SW 1271 (cell line): Measurements from ENCODE around the gene KCNJ18.
A peak's percentile ranks its signal among the peaks of the same experiment; 100 is the strongest.
"Not testable (repeated sequence)": the region's sequence is repeated elsewhere in the genome, so short reads cannot be mapped to it uniquely, and the experiment has no call there.

Source experiments
- DNase-seq, 2 experiments: peaks; one replicate each; lab custom pipeline; 2025; lab: John Stamatoyannopoulos, UW

KCNJ18 gene

DNA sequence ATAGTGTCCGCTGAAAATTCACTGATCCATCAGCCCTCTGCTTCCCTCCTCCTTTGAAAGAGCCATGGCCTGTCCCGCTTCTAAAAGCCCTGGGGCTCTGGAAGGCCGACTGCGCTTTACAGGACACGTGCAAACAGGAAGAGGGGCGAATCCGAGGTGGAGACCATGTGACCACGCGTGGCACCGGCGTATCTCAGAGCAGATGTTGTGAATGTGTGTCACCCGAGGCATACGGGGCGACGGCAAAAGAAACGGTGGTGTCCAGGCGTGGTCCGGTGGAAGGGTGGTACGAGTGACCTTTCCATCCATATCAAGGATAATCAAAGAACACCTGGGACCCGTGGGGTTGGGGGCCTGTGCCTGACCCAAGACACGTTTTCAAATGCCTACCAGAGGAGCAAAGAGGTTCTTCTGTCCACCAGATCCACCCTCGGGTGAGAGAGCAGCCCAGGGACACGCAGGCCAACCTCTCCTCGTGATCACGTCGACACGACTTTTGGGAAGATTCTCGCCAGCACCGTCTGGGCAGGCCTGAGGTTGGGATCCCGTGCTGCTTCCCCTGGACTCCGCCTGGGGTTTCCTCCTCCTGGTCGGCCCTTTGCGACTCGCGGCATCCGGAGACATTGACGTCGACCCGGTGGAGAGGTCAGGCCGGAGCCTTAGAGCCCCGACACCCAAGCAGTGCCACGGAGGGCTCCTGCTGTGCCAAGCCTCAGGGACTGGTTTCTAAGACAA, 7.1 kb upstream of the KCNJ18 start:
- DNase-seq = not testable (repeated sequence)

DNA sequence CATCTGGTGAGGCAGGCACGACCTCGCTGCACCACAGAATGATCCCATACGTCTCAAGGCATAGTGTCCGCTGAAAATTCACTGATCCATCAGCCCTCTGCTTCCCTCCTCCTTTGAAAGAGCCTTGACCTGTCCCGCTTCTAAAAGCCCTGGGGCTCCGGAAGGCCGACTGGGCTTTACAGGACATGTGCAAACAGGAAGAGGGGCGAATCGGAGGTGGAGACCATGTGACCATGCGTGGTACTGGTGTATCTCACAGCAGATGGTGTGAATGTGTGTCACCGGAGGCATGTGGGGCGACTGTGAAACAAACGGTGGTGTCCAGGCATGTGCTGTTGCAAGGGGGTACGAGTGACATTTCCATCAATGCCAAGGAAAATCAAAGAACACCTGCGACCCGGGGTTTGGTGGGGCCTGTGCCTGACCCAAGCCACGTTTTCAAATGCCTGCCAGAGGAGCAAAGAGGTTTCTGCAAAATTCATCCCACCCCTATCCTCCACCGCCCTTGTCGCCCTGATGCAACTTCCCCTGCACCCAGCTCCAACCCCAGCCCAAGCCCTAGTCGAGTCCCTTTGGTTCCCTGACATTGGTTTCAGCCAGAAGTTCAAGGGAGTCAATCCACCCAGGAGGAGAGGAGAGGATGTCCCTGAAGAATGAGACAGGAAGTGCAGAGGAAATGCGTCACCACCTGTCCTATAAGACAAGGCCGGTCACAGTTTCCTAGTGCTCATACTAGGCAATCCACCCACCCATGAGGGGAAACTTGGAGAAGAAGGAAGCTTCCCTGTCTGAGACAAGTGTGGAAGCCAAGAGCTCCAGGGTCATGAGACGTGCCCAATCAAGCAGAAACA, 5.9 kb upstream of the KCNJ18 start:
- DNase-seq = no peak

DNA sequence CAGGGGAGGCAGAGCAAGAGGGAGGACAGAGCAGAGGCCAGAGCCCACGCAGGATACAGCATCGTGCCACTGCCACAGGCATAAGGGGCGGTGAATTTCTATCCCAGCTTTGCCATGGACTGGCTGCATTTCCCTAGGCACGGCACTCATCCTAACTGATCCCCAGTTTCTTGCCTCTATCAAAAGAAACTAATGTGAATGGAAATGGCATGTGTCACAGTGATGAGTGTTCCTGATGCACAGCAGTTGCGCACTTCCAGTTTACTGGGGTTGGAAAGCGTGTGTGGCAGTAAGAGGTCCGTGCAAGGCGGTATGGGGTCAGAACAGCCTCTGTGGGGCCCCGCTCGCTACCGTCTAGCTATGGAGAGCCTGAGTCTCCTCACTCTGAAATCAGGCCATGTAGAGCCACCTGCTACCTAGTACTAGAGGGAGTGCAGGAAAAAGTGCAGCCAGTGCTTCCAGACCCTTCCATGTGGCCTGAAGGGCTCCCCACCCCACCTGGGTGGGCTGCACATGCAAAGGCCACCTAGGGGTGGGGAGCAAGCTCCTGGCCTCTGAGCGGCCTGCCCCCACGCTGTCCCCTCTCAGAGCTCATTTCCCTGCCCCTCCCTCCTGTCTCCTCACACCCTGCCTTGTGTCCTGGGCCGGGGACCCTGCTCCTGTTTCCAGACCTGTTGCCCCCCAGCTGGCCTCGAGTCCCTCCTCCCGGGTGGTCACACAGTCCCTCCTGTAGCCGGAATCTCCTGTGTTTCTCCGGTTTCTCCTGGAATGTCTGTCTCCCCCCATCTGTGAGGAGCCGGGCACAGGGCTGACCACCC, 5.0 kb upstream of the KCNJ18 start:
- DNase-seq = no peak

DNA sequence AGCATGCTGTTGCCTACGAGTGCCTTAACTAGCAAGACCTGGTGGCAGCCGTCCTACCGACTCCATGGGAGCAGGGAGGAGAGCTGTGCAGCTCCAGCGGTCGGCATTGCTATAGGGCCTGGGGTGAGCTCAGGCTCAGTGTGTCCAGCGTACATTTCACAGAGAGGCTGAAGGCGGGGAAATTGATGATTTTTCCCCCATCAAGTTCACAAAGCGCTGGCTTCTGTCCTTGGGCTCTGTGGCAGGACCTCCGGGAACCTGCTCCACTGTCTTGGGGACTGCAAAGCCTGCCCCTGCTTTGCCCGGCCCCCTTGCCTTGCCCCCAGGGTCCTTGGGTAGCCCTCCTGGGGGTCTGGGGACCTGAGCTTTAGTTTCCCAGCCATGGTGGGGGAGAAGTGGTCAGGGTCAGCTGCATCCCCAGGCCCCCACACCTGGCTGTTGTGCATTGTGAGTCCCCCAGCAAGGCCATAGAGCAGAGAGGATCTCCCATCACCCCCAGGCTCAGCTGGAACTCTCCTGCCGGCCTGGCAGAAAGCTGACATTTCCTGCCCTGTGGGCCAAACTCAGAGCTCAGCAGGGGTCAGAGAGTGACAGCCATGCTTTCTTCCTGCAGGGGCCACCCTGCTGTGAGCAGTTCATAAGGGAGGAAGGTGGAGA, 3.9 kb upstream of the KCNJ18 start:
- DNase-seq = no peak

DNA sequence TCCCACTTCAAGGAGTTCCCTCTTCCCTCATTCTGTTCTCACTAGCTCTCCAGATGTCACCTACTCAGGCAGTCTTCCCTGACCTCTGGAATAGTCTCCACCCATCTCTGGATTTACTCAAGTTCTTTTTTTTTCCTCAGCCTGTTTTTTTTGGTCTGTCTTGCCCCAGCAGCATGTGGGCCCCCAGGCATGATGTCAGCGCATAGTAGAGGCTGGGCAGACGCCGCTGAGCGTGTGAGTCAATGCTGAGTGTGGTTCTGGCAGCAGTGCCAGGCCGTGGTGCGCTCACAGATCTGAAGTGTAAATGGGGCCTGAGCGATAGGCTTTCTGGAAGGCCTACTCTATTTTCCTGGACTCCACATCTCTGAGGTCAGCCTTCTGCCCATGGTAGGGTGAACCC, 2.7 kb upstream of the KCNJ18 start:
- DNase-seq = peak; percentile 67 to 75

DNA sequence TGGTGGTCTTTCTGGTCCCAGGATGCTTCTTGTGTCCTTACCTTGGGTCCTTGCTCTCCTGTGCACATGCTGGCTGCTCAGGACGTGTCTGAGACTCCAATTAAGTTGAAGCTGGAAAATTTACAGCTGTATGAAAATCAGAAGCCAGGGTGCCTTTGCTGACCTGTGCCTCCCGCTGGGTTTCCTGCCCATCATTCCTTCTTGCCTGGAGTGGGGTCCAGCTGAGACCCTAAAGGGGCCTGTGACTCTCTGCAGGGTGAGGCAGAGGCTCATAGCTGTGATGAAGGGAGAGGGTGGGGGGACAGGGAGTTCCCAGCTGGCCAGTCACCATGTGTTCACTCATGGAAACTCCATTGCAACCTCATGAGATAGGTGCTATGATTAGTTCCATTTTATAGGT, 1.5 kb upstream of the KCNJ18 start:
- DNase-seq = not testable (repeated sequence)

DNA sequence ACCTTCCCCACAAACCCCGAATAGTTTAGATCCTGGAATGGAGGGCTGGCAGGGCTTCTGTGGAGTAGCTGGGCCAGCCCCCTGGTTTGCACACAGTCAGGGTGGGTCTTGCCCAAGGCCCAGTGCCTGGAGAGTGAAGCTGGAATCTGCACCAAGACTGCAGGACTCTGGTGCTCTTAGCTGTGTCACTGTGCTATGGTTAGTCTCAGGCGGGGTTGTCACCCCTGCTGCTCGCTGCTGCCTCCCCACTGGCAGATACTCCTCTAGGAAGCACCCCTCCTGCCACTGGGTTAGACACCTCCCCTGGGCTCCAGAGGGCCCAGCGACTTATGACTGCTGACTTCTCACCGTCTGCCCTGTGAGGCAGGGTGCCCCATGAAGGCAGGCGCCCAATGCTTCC, 842 bp upstream of the KCNJ18 start:
- DNase-seq = not testable (repeated sequence)

DNA sequence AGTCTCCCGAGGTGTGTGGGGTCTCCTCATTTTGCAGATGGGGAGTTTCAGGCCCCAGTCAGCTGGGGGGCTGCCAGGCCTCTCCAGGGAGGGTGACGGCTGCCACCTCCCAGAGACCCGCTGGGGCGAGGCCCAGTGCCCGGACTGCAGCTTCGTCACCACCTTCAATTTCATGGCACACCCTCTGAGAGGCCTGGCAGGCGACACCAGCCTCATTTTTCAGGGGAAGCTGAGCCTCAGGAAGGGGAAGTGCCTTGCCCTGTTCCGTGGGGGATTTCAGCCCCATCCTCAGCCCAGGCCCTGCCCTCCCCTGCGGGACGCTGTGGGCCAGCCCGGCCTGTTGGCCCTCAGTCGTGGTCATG, 362 bp downstream of the KCNJ18 start:
- DNase-seq = not testable (repeated sequence)

DNA sequence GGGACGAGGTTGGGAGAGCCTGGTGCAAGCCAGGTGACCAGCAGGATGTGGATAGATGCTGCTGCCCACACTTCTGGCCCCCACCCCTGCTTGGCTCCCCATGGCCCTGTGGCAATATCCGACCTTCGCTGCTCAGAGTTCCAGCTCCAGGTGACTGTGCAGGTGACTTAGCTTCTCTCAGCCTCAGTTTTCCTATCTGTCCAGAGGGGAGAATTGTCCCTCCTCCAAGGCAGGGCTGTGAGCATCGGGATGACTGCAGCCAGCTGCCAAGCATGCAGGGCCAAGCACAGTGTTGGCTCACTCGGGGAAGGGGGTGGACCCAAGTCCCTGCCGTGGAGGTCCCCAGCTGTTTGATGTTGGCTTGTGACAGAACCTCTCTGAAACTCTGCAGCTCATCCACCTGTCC, 1.1 kb downstream of the KCNJ18 start:
- not testable (repeated sequence) for DNase-seq

DNA sequence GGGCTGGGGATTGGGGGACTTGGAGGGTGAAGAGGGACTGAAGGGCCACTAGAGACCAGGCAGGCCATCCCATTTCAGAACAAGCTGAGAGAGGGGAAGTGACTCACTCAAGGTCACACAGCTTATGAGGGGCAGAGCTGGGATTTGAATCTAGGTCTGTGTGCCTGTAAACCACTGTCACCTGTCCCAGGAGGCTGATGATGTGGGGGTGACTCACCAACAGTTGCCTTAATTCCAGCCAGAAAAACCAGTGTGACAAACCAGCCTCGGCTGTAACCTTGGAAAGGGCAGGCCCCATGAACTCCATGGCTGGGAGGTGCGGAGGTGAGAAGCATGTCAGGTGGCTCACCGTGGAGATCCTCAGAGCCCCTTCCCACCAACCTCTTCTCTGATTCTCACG, 1.6 kb downstream of the KCNJ18 start:
- not testable (repeated sequence) for DNase-seq

DNA sequence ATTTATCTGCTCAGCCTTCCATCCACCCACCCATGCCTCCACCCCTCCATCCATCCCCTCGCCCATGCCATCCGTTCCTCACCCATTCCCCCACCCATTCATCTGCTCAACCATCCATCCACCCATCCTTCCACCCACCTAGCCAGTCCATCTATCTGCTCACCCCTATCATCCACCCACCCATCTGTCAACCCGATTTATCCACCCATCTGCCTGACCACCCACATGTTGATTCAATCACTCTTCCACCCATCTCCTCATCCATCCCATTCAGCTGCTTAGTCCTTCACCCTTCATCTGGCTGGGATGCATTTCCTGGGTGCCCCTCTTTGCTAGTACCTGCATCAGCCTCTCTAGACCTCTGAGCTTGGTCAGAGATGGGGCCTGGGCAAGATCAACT, 3.9 kb downstream of the KCNJ18 start:
- DNase-seq = not testable (repeated sequence)

DNA sequence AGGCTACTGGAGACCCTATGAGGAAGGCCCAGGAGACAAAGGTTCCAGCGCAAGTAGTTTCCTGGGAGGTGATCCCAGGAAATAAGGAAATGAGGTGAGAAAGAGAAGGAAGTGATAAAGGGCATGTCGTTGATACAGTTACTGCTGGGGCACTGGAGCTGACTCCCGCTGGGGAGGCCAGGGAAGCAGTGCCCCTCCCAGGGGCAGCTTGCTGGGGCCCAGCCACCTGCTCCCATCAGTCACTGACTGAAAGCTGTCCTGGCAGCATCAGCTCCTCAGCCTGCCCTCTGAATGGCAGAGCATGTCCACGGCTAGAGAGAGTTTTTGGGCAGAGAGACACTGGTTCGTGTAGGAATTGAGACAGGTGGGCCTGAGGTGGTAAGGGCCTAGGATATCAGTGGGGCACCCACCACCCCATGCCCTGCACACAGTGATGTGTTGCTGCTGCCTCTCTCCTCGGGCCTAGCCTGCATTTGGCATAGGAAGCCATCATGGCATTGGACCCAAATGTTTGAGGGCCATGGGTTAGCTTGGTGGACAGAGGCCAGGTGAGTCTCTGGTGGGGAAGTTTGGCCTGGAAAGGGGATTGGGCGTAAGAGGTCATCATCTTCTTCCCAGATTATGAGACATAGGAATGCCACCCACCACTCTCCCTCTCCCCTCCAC, 4.7 kb downstream of the KCNJ18 start:
- DNase-seq = not testable (repeated sequence)

DNA sequence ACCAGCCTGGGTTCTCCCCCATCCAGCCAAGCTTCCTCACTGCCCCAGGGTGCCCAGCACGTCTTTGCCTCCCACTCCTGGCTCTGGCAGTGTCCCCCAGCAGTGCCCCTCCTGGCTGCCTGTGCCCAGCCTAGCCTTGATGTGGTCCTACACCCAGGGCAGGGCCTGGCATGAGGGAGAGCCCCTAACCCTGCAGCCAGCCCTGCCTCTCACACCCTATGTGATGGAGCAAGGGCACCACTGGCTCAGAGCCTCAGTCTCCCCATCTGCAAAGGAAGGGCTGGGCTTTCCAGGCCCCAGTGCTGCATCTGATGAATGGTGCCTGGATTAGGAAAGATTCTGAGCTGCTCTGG, 5.2 kb downstream of the KCNJ18 start:
- DNase-seq = not testable (repeated sequence)

DNA sequence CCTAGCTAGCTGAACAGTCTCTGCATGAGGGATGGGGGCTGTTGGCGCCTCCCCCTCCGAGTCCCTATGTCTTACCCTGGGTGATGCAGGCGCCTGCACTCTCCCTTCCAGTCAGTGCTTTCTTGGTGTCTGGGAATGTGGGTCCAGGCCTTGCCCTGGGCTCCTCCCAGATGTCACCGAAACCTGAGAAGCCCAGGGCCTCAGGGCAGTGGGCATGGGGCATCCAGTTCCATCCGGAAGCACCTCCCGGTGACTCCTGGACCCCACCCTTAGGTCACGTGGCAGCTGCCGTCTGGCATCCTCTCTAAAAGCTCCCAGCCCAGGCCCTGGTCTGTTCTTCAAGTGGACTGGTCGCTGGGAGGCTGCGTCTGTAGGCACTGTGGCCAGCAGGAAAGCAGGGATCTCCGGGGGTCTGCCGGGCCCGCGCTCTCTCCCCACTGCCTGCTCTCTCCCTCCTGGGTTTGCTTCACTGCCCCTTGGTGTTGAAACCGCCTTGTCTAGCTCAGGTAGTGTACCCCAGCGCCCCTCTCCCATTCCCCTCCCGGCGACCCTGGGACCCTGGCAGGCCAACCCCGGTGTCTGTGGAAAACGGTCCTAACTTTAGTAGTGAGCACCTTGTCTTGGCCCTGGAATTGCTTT, 6.2 kb downstream of the KCNJ18 start:
- not testable (repeated sequence) for DNase-seq

DNA sequence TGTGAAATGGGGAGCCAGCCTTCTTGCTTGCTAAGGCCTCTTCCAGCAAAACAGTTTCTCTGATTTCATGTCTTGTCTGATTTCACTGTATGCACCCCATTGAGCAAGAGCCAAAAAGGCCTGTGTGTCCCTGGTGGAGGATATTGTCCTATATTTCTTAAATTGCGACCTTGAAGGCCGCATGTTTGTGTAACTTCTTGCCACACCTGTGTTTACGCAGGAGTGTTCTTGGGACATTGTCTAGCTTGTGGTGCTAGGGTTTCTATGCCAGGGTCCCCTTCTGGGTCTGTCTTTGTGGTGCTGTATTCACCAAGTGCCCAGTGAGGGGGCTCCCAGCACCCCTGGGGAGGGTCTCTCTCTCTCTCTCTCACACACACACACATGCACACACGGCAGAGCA, 6.8 kb downstream of the KCNJ18 start:
- not testable (repeated sequence) for DNase-seq

DNA sequence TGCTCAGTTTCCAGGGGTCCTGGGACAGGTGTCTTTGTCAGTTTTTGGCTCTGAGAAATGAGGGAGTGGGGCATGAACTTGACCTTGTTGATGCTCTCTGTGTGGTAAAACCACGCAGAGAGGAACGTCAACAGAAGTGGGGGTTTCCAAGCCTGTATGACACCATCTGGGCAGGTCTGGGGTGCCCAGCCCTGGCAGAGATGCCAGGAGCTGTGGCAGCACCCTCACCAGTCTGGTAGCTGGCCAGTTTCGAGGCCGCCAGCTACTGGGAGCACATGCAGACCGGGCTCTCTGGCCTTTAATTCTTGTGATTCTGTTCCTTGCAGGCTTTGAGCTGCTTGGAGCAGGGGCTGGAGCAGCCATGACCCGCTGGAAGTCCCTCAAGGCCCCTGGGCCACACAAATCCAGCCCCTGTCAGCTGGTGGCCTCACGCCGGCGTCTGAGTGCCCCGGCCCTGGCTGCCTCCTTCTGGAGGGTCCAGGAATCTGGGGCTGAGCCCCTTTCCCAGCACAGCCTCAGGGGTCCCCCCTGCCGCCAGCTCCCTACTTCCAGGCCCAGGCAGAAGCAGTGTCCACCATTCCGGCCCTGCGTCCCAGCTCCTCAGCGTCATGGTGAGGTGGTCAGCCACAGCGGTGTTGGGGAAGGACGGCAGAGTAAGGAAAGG, 7.4 kb downstream of the KCNJ18 start:
- DNase-seq = not testable (repeated sequence)

DNA sequence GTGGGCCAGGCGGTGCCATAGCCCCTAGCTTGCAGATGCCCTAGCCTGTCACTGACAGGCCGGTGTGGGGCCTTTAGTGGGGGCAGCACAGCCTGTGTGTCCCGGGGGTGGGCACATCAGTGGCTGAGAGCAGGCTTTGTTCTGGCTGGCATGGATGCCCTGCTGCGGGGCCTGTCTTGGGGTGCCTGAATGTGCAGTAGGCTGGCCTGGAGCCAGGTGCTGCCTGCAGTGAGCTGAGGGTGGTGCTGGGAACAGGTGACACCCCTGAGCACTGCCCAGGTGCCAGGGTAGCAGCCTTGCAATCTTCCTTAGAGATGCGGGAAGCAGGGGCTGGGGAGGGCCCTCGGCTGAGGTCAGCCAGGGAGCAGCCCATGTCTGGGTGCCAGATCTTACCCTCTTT, 8.8 kb downstream of the KCNJ18 start:
- not testable (repeated sequence) for DNase-seq

DNA sequence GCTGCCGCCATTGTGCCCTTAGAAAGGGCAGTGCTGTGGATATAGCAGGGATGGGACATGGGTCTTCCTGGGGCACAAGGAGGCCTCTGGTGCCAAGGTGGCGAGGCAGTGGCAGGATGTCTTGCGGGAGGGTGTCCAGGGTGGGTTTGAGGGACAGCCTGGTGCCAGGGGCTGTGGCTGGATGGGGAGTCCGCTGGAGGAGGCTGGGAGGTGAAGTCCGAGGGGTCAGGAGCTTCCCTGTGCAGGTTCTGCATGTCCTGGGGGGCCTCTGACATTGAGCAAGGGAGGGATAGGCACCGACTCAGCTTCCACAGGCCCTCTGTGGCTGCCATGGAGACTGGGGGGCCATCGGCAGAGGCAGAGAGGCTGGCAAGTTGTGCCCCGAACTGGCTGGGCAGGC, 9.7 kb downstream of the KCNJ18 start:
- not testable (repeated sequence) for DNase-seq

DNA sequence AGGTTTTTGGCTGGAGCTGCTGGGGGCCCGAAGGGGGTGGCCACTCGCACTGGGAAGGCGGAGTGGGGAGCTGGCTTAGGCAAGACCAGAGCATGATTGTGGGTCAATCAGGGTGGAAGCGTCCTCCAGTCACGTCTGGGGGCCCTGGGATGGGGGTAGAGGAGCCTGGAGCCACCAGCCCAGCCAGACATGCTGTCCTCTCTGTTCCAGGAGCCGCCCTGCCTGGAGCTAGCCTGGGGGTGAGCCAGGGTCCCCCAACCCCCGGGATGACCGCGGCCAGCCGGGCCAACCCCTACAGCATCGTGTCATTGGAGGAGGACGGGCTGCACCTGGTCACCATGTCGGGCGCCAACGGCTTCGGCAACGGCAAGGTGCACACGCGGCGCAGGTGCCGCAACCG, 10.2 kb downstream of the KCNJ18 start:
- not testable (repeated sequence) for DNase-seq

DNA sequence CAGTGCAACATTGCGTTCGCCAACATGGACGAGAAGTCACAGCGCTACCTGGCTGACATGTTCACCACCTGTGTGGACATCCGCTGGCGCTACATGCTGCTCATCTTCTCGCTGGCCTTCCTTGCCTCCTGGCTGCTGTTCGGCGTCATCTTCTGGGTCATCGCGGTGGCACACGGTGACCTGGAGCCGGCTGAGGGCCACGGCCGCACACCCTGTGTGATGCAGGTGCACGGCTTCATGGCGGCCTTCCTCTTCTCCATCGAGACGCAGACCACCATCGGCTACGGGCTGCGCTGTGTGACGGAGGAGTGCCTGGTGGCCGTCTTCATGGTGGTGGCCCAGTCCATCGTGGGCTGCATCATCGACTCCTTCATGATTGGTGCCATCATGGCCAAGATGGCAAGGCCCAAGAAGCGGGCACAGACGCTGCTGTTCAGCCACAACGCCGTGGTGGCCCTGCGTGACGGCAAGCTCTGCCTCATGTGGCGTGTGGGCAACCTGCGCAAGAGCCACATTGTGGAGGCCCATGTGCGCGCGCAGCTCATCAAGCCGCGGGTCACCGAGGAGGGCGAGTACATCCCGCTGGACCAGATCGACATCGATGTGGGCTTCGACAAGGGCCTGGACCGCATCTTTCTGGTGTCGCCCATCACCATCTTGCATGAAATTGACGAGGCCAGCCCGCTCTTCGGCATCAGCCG, 10.8 kb downstream of the KCNJ18 start:
- DNase-seq = not testable (repeated sequence)
